Endometrial microvascular endothelial cells (primary cell): Measurements from ENCODE around the gene CPLX1. TPM values are rescaled to one million over a fixed set of nuclear protein-coding genes. Genes with fewer than 3 reads are reported as not detected.

Source experiments
- in situ Hi-C: cut with HindIII; loops from 2 replicates; pipeline ENCODE4 v1.10.0; 2017; ENCODE audit warnings: low sequenced_read_pairs, low pct_unique_long_range_greater_than_20kb; ENCODE audit errors: inconsistent ontology term
- total RNA-seq: library from RNA; depleted of rRNA; stranded (reverse); fragments of >200 nt; gene quantifications from one replicate; pipeline ENCODE4 v1.2.3, GENCODE V29; 2015; ENCODE audit errors: inconsistent ontology term

Gene CPLX1
- total RNA-seq: not detected

- in situ Hi-C loops: no loop called here
Measured at GRCh38 chr4:825971-826330, at the start of gene CPLX1. Gene CPLX1, minus strand, starts transcription at chr4:826129. Its CDS starts 1,607 bp downstream, at chr4:824522.

- in situ Hi-C loops: no loop called here
Measured at GRCh38 chr4:874971-875817, 49.3 kb upstream of the CPLX1 start.

- in situ Hi-C loops: no loop called here
Measured at GRCh38 chr4:874056-874455, 48.1 kb upstream of the CPLX1 start.

GRCh38 chr4:872241-872981 is 46.5 kb upstream of the CPLX1 start:
- in situ Hi-C loops: no loop called here

GRCh38 chr4:871484-871883 is 45.6 kb upstream of the CPLX1 start:
- in situ Hi-C loops: no loop called here

- in situ Hi-C loops: no loop called here
Measured at GRCh38 chr4:870951-871350, 45.0 kb upstream of the CPLX1 start.

GRCh38 chr4:869776-870175 is 43.8 kb upstream of the CPLX1 start:
- in situ Hi-C loops: no loop called here

- in situ Hi-C loops: no loop called here
Measured at GRCh38 chr4:868421-868820, 42.5 kb upstream of the CPLX1 start.

- in situ Hi-C loops: no loop called here
Measured at GRCh38 chr4:867526-868250, 41.8 kb upstream of the CPLX1 start.

GRCh38 chr4:866761-867390 is 40.9 kb upstream of the CPLX1 start:
- in situ Hi-C loops: no loop called here

GRCh38 chr4:866068-866760 is 40.3 kb upstream of the CPLX1 start:
- in situ Hi-C loops: no loop called here

- in situ Hi-C loops: no loop called here
Measured at GRCh38 chr4:865572-865971, 39.6 kb upstream of the CPLX1 start.

- in situ Hi-C loops: no loop called here
Measured at GRCh38 chr4:865121-865465, 39.2 kb upstream of the CPLX1 start.

GRCh38 chr4:864456-865120 is 38.7 kb upstream of the CPLX1 start:
- in situ Hi-C loops: no loop called here

- in situ Hi-C loops: no loop called here
Measured at GRCh38 chr4:860561-860960, 34.6 kb upstream of the CPLX1 start.

GRCh38 chr4:859496-859895 is 33.6 kb upstream of the CPLX1 start:
- in situ Hi-C loops: no loop called here

- in situ Hi-C loops: no loop called here
Measured at GRCh38 chr4:858831-859451, 33.0 kb upstream of the CPLX1 start.

GRCh38 chr4:858041-858481 is 32.1 kb upstream of the CPLX1 start:
- in situ Hi-C loops: no loop called here
